Liver (tissue), 3 donors: ENCODE measurements around the gene CFAP73.

Experiments used
- EGR1 ChIP-seq, 2 donors: IDR thresholded peaks; 2 replicates each; pipeline ENCODE4 v1.6.1; 2016 to 2018; ENCODE audit warnings: antibody characterized with exemption in 2 of 2, low read depth in 2 of 2
- FOXA1 ChIP-seq: IDR thresholded peaks from 2 replicates; pipeline ENCODE4 v1.6.1; 2016; ENCODE audit warnings: antibody characterized with exemption
- GABPA ChIP-seq, 2 donors: IDR thresholded peaks in 1 of 2; conservative IDR thresholded peaks in 1 of 2; 2 replicates each; pipeline ENCODE4 v1.6.1; 2016; ENCODE audit warnings: antibody characterized with exemption in 2 of 2, mild to moderate bottlenecking in 1 of 2, moderate library complexity in 1 of 2
- JUND ChIP-seq, 2 donors: IDR thresholded peaks; 2 replicates each; pipeline ENCODE4 v1.6.1; 2016; ENCODE audit warnings: antibody characterized with exemption in 2 of 2
- RAD21 ChIP-seq, 2 donors: IDR thresholded peaks; 2 replicates each; pipeline ENCODE4 v1.6.1; 2016; ENCODE audit warnings: antibody characterized with exemption in 2 of 2, mild to moderate bottlenecking in 2 of 2
- TAF1 ChIP-seq: conservative IDR thresholded peaks from 2 replicates; pipeline ENCODE4 v1.6.1; 2016; ENCODE audit warnings: antibody characterized with exemption, mild to moderate bottlenecking
- TF ChIP-seq, protein P1 (sequence below): fragments of 150-350 bp; IDR thresholded peaks from 2 replicates; pipeline ENCODE4 v1.5.1; 2017; ENCODE audit warnings: improper control_type of control experiment, low read depth, low read length; ENCODE audit not compliant: missing input control
- TF ChIP-seq, protein P2 (sequence below): IDR thresholded peaks from 2 replicates; pipeline ENCODE4 v1.6.1; 2016; ENCODE audit warnings: antibody characterized with exemption
- donor health status: healthy.
- donor health status: healthy.

DNA sequence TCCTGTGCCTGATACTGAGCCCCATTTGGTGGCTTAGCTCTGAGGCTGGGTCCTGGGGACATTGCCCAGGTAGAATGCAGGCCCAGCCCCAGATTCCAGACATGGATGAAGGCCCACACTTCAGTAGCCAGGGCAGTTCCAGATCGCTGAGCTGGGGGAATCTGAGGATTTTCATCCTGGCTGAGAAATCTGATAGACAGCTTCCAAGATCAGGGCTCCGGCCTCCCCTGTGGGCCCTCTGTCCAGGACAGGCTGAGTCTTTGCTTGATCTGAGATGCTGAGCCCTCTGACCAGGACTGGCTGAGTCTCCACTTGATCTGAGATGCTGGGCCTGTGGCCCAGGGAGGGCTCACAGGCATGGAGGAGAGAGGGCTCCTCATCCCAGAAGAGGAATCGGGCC is 10.7 kb upstream of the CFAP73 start:
- TF ChIP-seq, protein P1, sequence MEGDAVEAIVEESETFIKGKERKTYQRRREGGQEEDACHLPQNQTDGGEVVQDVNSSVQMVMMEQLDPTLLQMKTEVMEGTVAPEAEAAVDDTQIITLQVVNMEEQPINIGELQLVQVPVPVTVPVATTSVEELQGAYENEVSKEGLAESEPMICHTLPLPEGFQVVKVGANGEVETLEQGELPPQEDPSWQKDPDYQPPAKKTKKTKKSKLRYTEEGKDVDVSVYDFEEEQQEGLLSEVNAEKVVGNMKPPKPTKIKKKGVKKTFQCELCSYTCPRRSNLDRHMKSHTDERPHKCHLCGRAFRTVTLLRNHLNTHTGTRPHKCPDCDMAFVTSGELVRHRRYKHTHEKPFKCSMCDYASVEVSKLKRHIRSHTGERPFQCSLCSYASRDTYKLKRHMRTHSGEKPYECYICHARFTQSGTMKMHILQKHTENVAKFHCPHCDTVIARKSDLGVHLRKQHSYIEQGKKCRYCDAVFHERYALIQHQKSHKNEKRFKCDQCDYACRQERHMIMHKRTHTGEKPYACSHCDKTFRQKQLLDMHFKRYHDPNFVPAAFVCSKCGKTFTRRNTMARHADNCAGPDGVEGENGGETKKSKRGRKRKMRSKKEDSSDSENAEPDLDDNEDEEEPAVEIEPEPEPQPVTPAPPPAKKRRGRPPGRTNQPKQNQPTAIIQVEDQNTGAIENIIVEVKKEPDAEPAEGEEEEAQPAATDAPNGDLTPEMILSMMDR: no peak
- TF ChIP-seq TAF1: no peak
- TF ChIP-seq, protein P2, sequence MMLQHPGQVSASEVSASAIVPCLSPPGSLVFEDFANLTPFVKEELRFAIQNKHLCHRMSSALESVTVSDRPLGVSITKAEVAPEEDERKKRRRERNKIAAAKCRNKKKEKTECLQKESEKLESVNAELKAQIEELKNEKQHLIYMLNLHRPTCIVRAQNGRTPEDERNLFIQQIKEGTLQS: no peak
- no peak for TF ChIP-seq FOXA1
- TF ChIP-seq RAD21 (IDR thresholded peaks at IDR 0.05): no peak
- TF ChIP-seq EGR1 (IDR thresholded peaks at IDR 0.05; ENCODE audit: low read depth in 2 of 2): no peak
- no peak for TF ChIP-seq GABPA (IDR thresholded peaks at IDR 0.05 in 1 of 2, conservative IDR thresholded peaks at IDR 0.05 in 1 of 2)
- no peak for TF ChIP-seq JUND (IDR thresholded peaks at IDR 0.05)
